HG03469 (cell line): Measurements from ENCODE around the gene AZIN2.
"Not testable (repeated sequence)": the region's sequence is repeated elsewhere in the genome, so short reads cannot be mapped to it uniquely, and the experiment has no call there.

Experiments used
- ATAC-seq: cut with Tn5 transposase; IDR thresholded peaks from one replicate; pipeline ENCODE4 v1.9.1; 2021; ENCODE audit warnings: mild to moderate bottlenecking, moderate library complexity, moderate number of reproducible peaks; ENCODE audit not compliant: unreplicated experiment

The AZIN2 gene

GRCh38 chr1:33093004-33093403 is 12.1 kb downstream of the AZIN2 start:
- no peak for ATAC-seq

GRCh38 chr1:33094486-33094885 is 13.5 kb downstream of the AZIN2 start:
- ATAC-seq: no peak

GRCh38 chr1:33094971-33095604 is 14.1 kb downstream of the AZIN2 start:
- ATAC-seq: no peak

GRCh38 chr1:33096363-33097005 is 15.5 kb downstream of the AZIN2 start:
- no peak for ATAC-seq

- no peak for ATAC-seq
Measured at GRCh38 chr1:33097137-33097611, 16.2 kb downstream of the AZIN2 start.

GRCh38 chr1:33097762-33098161 is 16.8 kb downstream of the AZIN2 start:
- ATAC-seq: no peak

GRCh38 chr1:33098371-33098770 is 17.4 kb downstream of the AZIN2 start:
- no peak for ATAC-seq

GRCh38 chr1:33099290-33100118 is 18.6 kb downstream of the AZIN2 start:
- peak; percentile 73 for ATAC-seq

- not testable (repeated sequence) for ATAC-seq
Measured at GRCh38 chr1:33100119-33100415, 19.1 kb downstream of the AZIN2 start.

GRCh38 chr1:33110477-33110876 is 29.5 kb downstream of the AZIN2 start:
- no peak for ATAC-seq

- no peak for ATAC-seq
Measured at GRCh38 chr1:33111965-33112364, 31.0 kb downstream of the AZIN2 start.

- no peak for ATAC-seq
Measured at GRCh38 chr1:33117440-33118085, 36.6 kb downstream of the AZIN2 start.

GRCh38 chr1:33118274-33118673 is 37.3 kb downstream of the AZIN2 start:
- ATAC-seq: no peak

- ATAC-seq: no peak
Measured at GRCh38 chr1:33119050-33119449, 38.1 kb downstream of the AZIN2 start.

- no peak for ATAC-seq
Measured at GRCh38 chr1:33119532-33120217, 38.7 kb downstream of the AZIN2 start.

GRCh38 chr1:33120436-33121231 is 39.7 kb downstream of the AZIN2 start:
- ATAC-seq: no peak

- ATAC-seq: no peak
Measured at GRCh38 chr1:33121728-33122127, 40.8 kb downstream of the AZIN2 start.

- ATAC-seq: no peak
Measured at GRCh38 chr1:33122483-33123178, 41.7 kb downstream of the AZIN2 start.

GRCh38 chr1:33123266-33123665 is 42.3 kb downstream of the AZIN2 start:
- ATAC-seq: no peak
